OCI-LY1 (cell line): ENCODE measurements around the gene TMCC1.

Experiments used
- H2AFZ ChIP-seq: fragments of 200-600 bp; sonication (generic), shearing (Covaris generic); 2 replicates; pipeline ENCODE4 v1.6.0; 2014; ENCODE audit warnings: antibody characterized with exemption, mild to moderate bottlenecking, low read length
- H3F3A ChIP-seq: fragments of 200-600 bp; sonication (generic), shearing (Covaris generic); 2 replicates; pipeline ENCODE4 v1.6.0; 2014; ENCODE audit warnings: mild to moderate bottlenecking, antibody characterized with exemption, low read length, moderate library complexity; ENCODE audit not compliant: insufficient read depth
- H3K27ac ChIP-seq: fragments of 200-600 bp; sonication (generic); 2 replicates; pipeline ENCODE4 v1.5.1; 2014; ENCODE audit warnings: low read length, mixed run types, mild to moderate bottlenecking, low read depth; ENCODE audit not compliant: poor library complexity, severe bottlenecking
- H3K27me3 ChIP-seq: fragments of 200-600 bp; sonication (generic); 2 replicates; pipeline ENCODE4 v1.6.0; 2014; ENCODE audit warnings: antibody characterized with exemption, mild to moderate bottlenecking, low read length, moderate library complexity; ENCODE audit not compliant: insufficient read depth
- H3K36me3 ChIP-seq: fragments of 200-600 bp; sonication (generic); 2 replicates; pipeline ENCODE4 v1.6.1; 2014; ENCODE audit warnings: mild to moderate bottlenecking, antibody characterized with exemption, low read length, moderate library complexity, mixed read lengths; ENCODE audit not compliant: insufficient read depth
- H3K4me1 ChIP-seq: fragments of 200-600 bp; sonication (generic); 2 replicates; pipeline ENCODE4 v1.5.1; 2014; ENCODE audit warnings: mild to moderate bottlenecking, low read length, moderate library complexity; ENCODE audit not compliant: insufficient read depth, severe bottlenecking
- H3K4me2 ChIP-seq: fragments of 200-600 bp; sonication (generic), shearing (Covaris generic); 2 replicates; pipeline ENCODE4 v1.6.1; 2014; ENCODE audit warnings: low read length
- H3K4me3 ChIP-seq: fragments of 200-600 bp; sonication (generic); 2 replicates; pipeline ENCODE4 v1.5.1; 2014; ENCODE audit warnings: low read length, low read depth, mild to moderate bottlenecking, mixed read lengths; ENCODE audit not compliant: poor library complexity, severe bottlenecking
- H3K79me2 ChIP-seq: fragments of 200-600 bp; shearing (Covaris generic); 2 replicates; pipeline ENCODE4 v1.6.1; 2016; ENCODE audit warnings: mixed run types, low read length, mixed read lengths; ENCODE audit not compliant: insufficient read depth
- H3K9ac ChIP-seq: fragments of 200-600 bp; sonication (generic), shearing (Covaris generic); 2 replicates; pipeline ENCODE4 v1.6.1; 2014; ENCODE audit warnings: mild to moderate bottlenecking, low read length, mixed read lengths
- H3K9me2 ChIP-seq: fragments of 200-600 bp; sonication (generic), shearing (Covaris generic); 2 replicates; pipeline ENCODE4 v1.6.1; 2014; ENCODE audit warnings: low read depth, mild to moderate bottlenecking, low read length, mixed read lengths
- H3K9me3 ChIP-seq: fragments of 200-600 bp; shearing (Covaris generic); 2 replicates; pipeline ENCODE4 v1.6.1; 2014; ENCODE audit warnings: low read length, mixed read lengths
- H4K20me1 ChIP-seq: fragments of 200-600 bp; sonication (generic), shearing (Covaris generic); 2 replicates; pipeline ENCODE4 v1.6.0; 2016; ENCODE audit warnings: mild to moderate bottlenecking, low read length; ENCODE audit not compliant: insufficient read depth
- CTCF ChIP-seq: fragments of 200-600 bp; sonication (generic), shearing (Covaris generic); IDR thresholded peaks from 2 replicates; pipeline ENCODE4 v1.5.1; 2017; ENCODE audit warnings: mild to moderate bottlenecking, antibody characterized with exemption, low read length, moderate library complexity, mixed read lengths
- EZH2 ChIP-seq: fragments of 200-600 bp; sonication (generic), shearing (Covaris generic); IDR thresholded peaks from 2 replicates; pipeline ENCODE4 v1.8.0; 2017; ENCODE audit warnings: borderline replicate concordance, mixed run types, mild to moderate bottlenecking, antibody characterized with exemption, low read length, moderate library complexity, mixed read lengths

TMCC1 gene

DNA sequence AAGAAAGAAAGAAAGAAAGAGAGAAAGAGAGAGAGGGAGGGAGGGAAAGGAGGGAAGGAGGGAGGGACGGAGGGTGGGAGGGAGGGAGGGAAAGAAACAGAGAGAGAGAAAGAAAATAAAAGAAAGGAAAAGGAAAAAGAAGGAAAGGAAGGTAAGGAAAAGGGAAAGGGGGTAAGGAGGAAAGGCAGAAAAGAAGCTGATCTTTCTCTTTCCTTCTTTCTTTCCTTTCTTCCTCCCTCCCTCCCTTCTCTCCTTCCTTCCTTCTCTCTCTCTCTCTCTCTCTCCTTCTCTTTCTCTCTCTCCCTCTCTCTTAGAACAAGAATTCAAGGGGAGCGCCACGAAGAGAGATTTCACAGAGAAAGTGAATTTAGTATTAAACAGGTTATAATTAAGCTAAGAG is 25.8 kb upstream of the TMCC1 start:
- Histone ChIP-seq H3K27me3 (no peaks in the 10 kb centered on the region), H3F3A (no peaks in the 10 kb centered on the region), H3K4me3 (no peak overlapping the region), H3K27ac (no peak overlapping the region), H4K20me1 (no peaks in the 10 kb centered on the region), H3K4me1 (no peaks in the 10 kb centered on the region), H3K9me3 (peaks cover 20% of the 10 kb centered on the region), H2AFZ (no peak overlapping the region), H3K9me2 (no peaks in the 10 kb centered on the region), H3K79me2 (no peaks in the 10 kb centered on the region), H3K4me2 (no peak overlapping the region), H3K36me3 (no peaks in the 10 kb centered on the region; the same call in 1 of the 2 replicates), H3K9ac (no peak overlapping the region)
- TF ChIP-seq EZH2: no peak
- no peak for TF ChIP-seq CTCF

GRCh38 chr3:129918461-129918860 is 24.9 kb upstream of the TMCC1 start:
- Histone ChIP-seq H3K27ac (no peak overlapping the region), H3K36me3 (no peaks in the 10 kb centered on the region; the same call in 1 of the 2 replicates), H2AFZ (no peak overlapping the region), H3K4me3 (no peak overlapping the region), H3K79me2 (no peaks in the 10 kb centered on the region), H3K9me2 (no peaks in the 10 kb centered on the region), H3K9me3 (peaks cover 20% of the 10 kb centered on the region), H3K4me2 (no peak overlapping the region), H4K20me1 (no peaks in the 10 kb centered on the region), H3K27me3 (no peaks in the 10 kb centered on the region), H3K9ac (no peak overlapping the region), H3F3A (no peaks in the 10 kb centered on the region), H3K4me1 (no peaks in the 10 kb centered on the region)
- TF ChIP-seq CTCF (no peak), EZH2 (no peak)

GRCh38 chr3:129917423-129918007 is 24.0 kb upstream of the TMCC1 start:
- Histone ChIP-seq H3K27me3 (no peaks in the 10 kb centered on the region), H3K36me3 (no peaks in the 10 kb centered on the region; the same call in 1 of the 2 replicates), H3K9ac (no peak overlapping the region), H3K4me3 (no peak overlapping the region), H3K4me1 (no peaks in the 10 kb centered on the region), H4K20me1 (no peaks in the 10 kb centered on the region), H3K9me3 (peaks cover 20% of the 10 kb centered on the region), H3K4me2 (no peak overlapping the region), H3K79me2 (no peaks in the 10 kb centered on the region), H3K9me2 (no peaks in the 10 kb centered on the region), H3K27ac (no peak overlapping the region), H2AFZ (no peak overlapping the region), H3F3A (no peaks in the 10 kb centered on the region)
- TF ChIP-seq EZH2: no peak
- TF ChIP-seq CTCF: no peak
